Mucosa of rectum (tissue), 2 donors: Measurements from ENCODE around the gene BTBD2.
A peak's percentile ranks its signal among the peaks of the same experiment; 100 is the strongest.

Experiments used
- H3K27ac ChIP-seq, 2 donors: one replicate each; pipeline ENCODE4 v1.7.0; 2013; ENCODE audit warnings: inconsistent platforms in 2 of 2, low read depth in 2 of 2, low read length in 2 of 2
- H3K27me3 ChIP-seq, 2 donors: one replicate each; pipeline ENCODE4 v1.7.0; 2013; ENCODE audit warnings: low read length in 2 of 2; ENCODE audit not compliant: control insufficient read depth in 2 of 2, insufficient read depth in 2 of 2
- H3K36me3 ChIP-seq, 2 donors: one replicate each; pipeline ENCODE4 v1.7.0; 2013; ENCODE audit warnings: low read length in 2 of 2; ENCODE audit not compliant: control insufficient read depth in 2 of 2, insufficient read depth in 2 of 2
- H3K4me1 ChIP-seq, 2 donors: one replicate each; pipeline ENCODE4 v1.7.0; 2013; ENCODE audit warnings: low read length in 2 of 2, mild to moderate bottlenecking in 1 of 2; ENCODE audit not compliant: control insufficient read depth in 2 of 2, insufficient read depth in 2 of 2
- H3K4me3 ChIP-seq, 2 donors: one replicate each; pipeline ENCODE4 v1.7.0; 2013; ENCODE audit warnings: low read length in 2 of 2
- H3K9ac ChIP-seq, 2 donors: one replicate each; pipeline ENCODE4 v1.7.0; 2013; ENCODE audit warnings: low read length in 2 of 2, low read depth in 1 of 2, mild to moderate bottlenecking in 1 of 2
- H3K9me3 ChIP-seq, 2 donors: one replicate each; pipeline ENCODE4 v1.7.0; 2013; ENCODE audit warnings: low read length in 2 of 2; ENCODE audit not compliant: control insufficient read depth in 2 of 2
- donor health status: healthy.
- donor health status: Normal muscosa, but diverticular disease.

The BTBD2 gene

GRCh38 chr19:1970003-1970805, 45.3 kb downstream of the BTBD2 start:
- Histone ChIP-seq H3K4me1 (peaks cover 0 to 2% of the 10 kb centered on the region in 2 donors), H3K27ac (peak overlapping the region in 1 of 2 donors; percentile 6), H3K27me3 (no peaks in the 10 kb centered on the region), H3K4me3 (no peak overlapping the region), H3K9me3 (no peaks in the 10 kb centered on the region), H3K36me3 (peaks cover 7 to 11% of the 10 kb centered on the region in 2 donors), H3K9ac (no peak overlapping the region)

GRCh38 chr19:1969176-1970002, 46.1 kb downstream of the BTBD2 start:
- Histone ChIP-seq H3K9me3 (no peaks in the 10 kb centered on the region), H3K36me3 (peaks cover 5 to 6% of the 10 kb centered on the region in 2 donors), H3K4me3 (no peak overlapping the region), H3K27ac (no peak overlapping the region), H3K9ac (no peak overlapping the region), H3K27me3 (no peaks in the 10 kb centered on the region), H3K4me1 (peaks cover 0 to 2% of the 10 kb centered on the region in 2 donors)

- Histone ChIP-seq H3K4me1 (peaks cover 0 to 2% of the 10 kb centered on the region in 2 donors), H3K27ac (no peak overlapping the region), H3K27me3 (no peaks in the 10 kb centered on the region), H3K9me3 (no peaks in the 10 kb centered on the region), H3K9ac (no peak overlapping the region), H3K36me3 (peaks cover 6 to 7% of the 10 kb centered on the region in 2 donors), H3K4me3 (no peak overlapping the region)
These were observed 47.0 kb downstream of the BTBD2 start for GRCh38 chr19:1968279-1969175.

GRCh38 chr19:1967087-1967608, 48.4 kb downstream of the BTBD2 start:
- Histone ChIP-seq H3K36me3 (peaks cover 6 to 11% of the 10 kb centered on the region in 2 donors), H3K4me1 (peaks cover 0 to 2% of the 10 kb centered on the region in 2 donors), H3K27me3 (no peaks in the 10 kb centered on the region), H3K4me3 (no peak overlapping the region), H3K9ac (no peak overlapping the region), H3K9me3 (no peaks in the 10 kb centered on the region), H3K27ac (no peak overlapping the region)

GRCh38 chr19:1962674-1963073, 52.8 kb downstream of the BTBD2 start:
- Histone ChIP-seq H3K27ac (no peak overlapping the region), H3K4me3 (no peak overlapping the region), H3K4me1 (no peaks in the 10 kb centered on the region), H3K9me3 (no peaks in the 10 kb centered on the region), H3K36me3 (peaks cover 0 to 7% of the 10 kb centered on the region in 2 donors), H3K27me3 (no peaks in the 10 kb centered on the region), H3K9ac (no peak overlapping the region)

- Histone ChIP-seq H3K27me3 (no peaks in the 10 kb centered on the region), H3K27ac (no peak overlapping the region), H3K9me3 (no peaks in the 10 kb centered on the region), H3K4me3 (no peak overlapping the region), H3K36me3 (peaks cover 0 to 9% of the 10 kb centered on the region in 2 donors), H3K4me1 (no peaks in the 10 kb centered on the region), H3K9ac (no peak overlapping the region)
These were observed 54.3 kb downstream of the BTBD2 start for GRCh38 chr19:1961000-1961883.

GRCh38 chr19:1959928-1960589, 55.5 kb downstream of the BTBD2 start:
- no peak overlapping the region for H3K9ac ChIP-seq
- H3K9me3 ChIP-seq: no peaks in the 10 kb centered on the region
- H3K4me3 ChIP-seq: no peak overlapping the region
- H3K4me1 ChIP-seq: no peaks in the 10 kb centered on the region
- peaks cover 0 to 10% of the 10 kb centered on the region in 2 donors for H3K36me3 ChIP-seq
- no peaks in the 10 kb centered on the region for H3K27me3 ChIP-seq
- H3K27ac ChIP-seq: no peak overlapping the region

GRCh38 chr19:1957562-1958248, 57.8 kb downstream of the BTBD2 start:
- H3K27ac ChIP-seq: no peak overlapping the region
- H3K9ac ChIP-seq: no peak overlapping the region
- H3K27me3 ChIP-seq: no peaks in the 10 kb centered on the region
- peaks cover 4 to 10% of the 10 kb centered on the region in 2 donors for H3K36me3 ChIP-seq
- no peaks in the 10 kb centered on the region for H3K4me1 ChIP-seq
- no peak overlapping the region for H3K4me3 ChIP-seq
- H3K9me3 ChIP-seq: no peaks in the 10 kb centered on the region
